HFFc6 (cell line): ENCODE results near the gene ZMYM3. TPM values are rescaled to one million over a fixed set of nuclear protein-coding genes. Genes with fewer than 3 reads are reported as not detected.

Source experiments
- DNase-seq: peaks from one replicate; pipeline ENCODE4 v3.0.0-alpha.2; 2018
- H3K27ac Mint-ChIP-seq: 2 replicates; pipeline ENCODE4 v1.8.0; 2020; ENCODE audit warnings: mild to moderate bottlenecking, mixed read lengths
- H3K27me3 Mint-ChIP-seq: 2 replicates; pipeline ENCODE4 v1.8.0; 2021; ENCODE audit warnings: mild to moderate bottlenecking, moderate library complexity, mixed read lengths; ENCODE audit not compliant: insufficient read depth
- H3K36me3 Mint-ChIP-seq: 2 replicates; pipeline ENCODE4 v1.8.0; 2021; ENCODE audit warnings: low read depth, mixed read lengths
- H3K4me1 Mint-ChIP-seq: 2 replicates; pipeline ENCODE4 v1.8.0; 2020; ENCODE audit warnings: low read depth, mixed read lengths
- H3K4me3 Mint-ChIP-seq: 2 replicates; pipeline ENCODE4 v1.8.0; 2020; ENCODE audit warnings: mild to moderate bottlenecking, moderate library complexity, mixed read lengths
- H3K9me3 Mint-ChIP-seq: 2 replicates; pipeline ENCODE4 v1.8.0; 2020; ENCODE audit warnings: mild to moderate bottlenecking, mixed read lengths
- CTCF ChIP-seq: fragments of 200-600 bp; sonication (generic); IDR thresholded peaks from 2 replicates; pipeline ENCODE4 v1.5.0; 2021; ENCODE audit warnings: antibody characterized with exemption, mild to moderate bottlenecking
- total RNA-seq, 6 experiments: library from RNA; stranded (reverse); fragmentation: NEBNext Ultra II Directional; extraction: Animal tissue kit (Norgen Biotek cat#: 25700); gene quantifications; 2 replicates in 1 of 6; 3 replicates in 5 of 6; pipeline ENCODE4 v1.2.3, GENCODE V29; 2021

ZMYM3 gene
- total RNA-seq, 6 experiments from 2014 or later, result 26.3 to 32.4 (median 28.4) TPM

GRCh38 chrX:71222929-71223328 lies 31.0 kb downstream of the ZMYM3 start, which contains the start of gene GJB1:
GJB1 (plus strand) TSS chrX:71223224; CDS start chrX:71223708, 484 bp downstream.
- no peak for DNase-seq
- TF ChIP-seq CTCF, result no peak
- H3K4me3 Mint-ChIP-seq, result no peak within 1 kb of the TSS
- no peaks in the 10 kb centered on the region for H3K36me3 Mint-ChIP-seq
- no peak within 1 kb of the TSS for H3K27ac Mint-ChIP-seq
- H3K27me3 Mint-ChIP-seq, result peaks cover 16% of the 10 kb centered on the region
- peaks cover 12% of the 10 kb centered on the region; the same call in 1 of the 2 replicates for H3K4me1 Mint-ChIP-seq
- no peaks in the 10 kb centered on the region for H3K9me3 Mint-ChIP-seq

- no peak overlapping the region for H3K27ac Mint-ChIP-seq
- H3K36me3 Mint-ChIP-seq, result no peaks in the 10 kb centered on the region
- no peak for DNase-seq
- H3K9me3 Mint-ChIP-seq, result no peaks in the 10 kb centered on the region
- H3K4me3 Mint-ChIP-seq, result no peak overlapping the region
- H3K4me1 Mint-ChIP-seq, result peaks cover 12% of the 10 kb centered on the region; the same call in 1 of the 2 replicates
- TF ChIP-seq CTCF, result no peak
- H3K27me3 Mint-ChIP-seq, result peaks cover 16% of the 10 kb centered on the region
Observed at GRCh38 chrX:71221145-71221544, 32.8 kb downstream of the ZMYM3 start.

GRCh38 chrX:71217298-71217697 lies 36.6 kb downstream of the ZMYM3 start:
- TF ChIP-seq CTCF, result no peak
- Mint-ChIP-seq H3K27me3 (peaks cover 11% of the 10 kb centered on the region), H3K4me1 (no peaks in the 10 kb centered on the region), H3K36me3 (no peaks in the 10 kb centered on the region), H3K4me3 (no peak overlapping the region), H3K27ac (no peak overlapping the region), H3K9me3 (no peaks in the 10 kb centered on the region)
- DNase-seq, result no peak

- Mint-ChIP-seq H3K4me1 (no peaks in the 10 kb centered on the region), H3K27me3 (peaks cover 9% of the 10 kb centered on the region), H3K27ac (no peak overlapping the region), H3K36me3 (no peaks in the 10 kb centered on the region), H3K4me3 (no peak overlapping the region), H3K9me3 (no peaks in the 10 kb centered on the region)
- DNase-seq, result no peak
- TF ChIP-seq CTCF, result no peak
Observed at GRCh38 chrX:71216485-71216884, 37.5 kb downstream of the ZMYM3 start.

GRCh38 chrX:71215338-71215912 lies 38.5 kb downstream of the ZMYM3 start:
- DNase-seq, result no peak
- Mint-ChIP-seq H3K4me3 (no peak overlapping the region), H3K9me3 (no peaks in the 10 kb centered on the region), H3K27ac (no peak overlapping the region), H3K4me1 (peaks cover 8% of the 10 kb centered on the region), H3K36me3 (no peaks in the 10 kb centered on the region), H3K27me3 (peaks cover 9% of the 10 kb centered on the region)
- TF ChIP-seq CTCF, result no peak
